ENCODE results near the gene PPME1.

PPME1 gene

GRCh38 chr11:74284466-74284865, 113.4 kb downstream of the PPME1 start:
- Histone ChIP-seq H3K27ac (ENCODE audit: extremely low read depth, low read depth, low read length) (no peak overlapping the region), H3K36me3 (ENCODE audit: control insufficient read depth in 2 of 2, insufficient read depth in 1 of 2, low read length in 2 of 2) (no peaks in the 10 kb centered on the region), H3K4me1 (ENCODE audit: control insufficient read depth, insufficient read depth, low read length) (no peaks in the 10 kb centered on the region), H3K9me3 (ENCODE audit: control insufficient read depth, insufficient read depth, low read depth, low read length) (no peaks in the 10 kb centered on the region), H3K4me3 (ENCODE audit: low read depth, low read length) (no peak overlapping the region)
- ChIA-PET CTCF (interaction anchor here (0.6 kb wide), 1 partner anchor 165 kb away, joined by 3 read pairs; no protein-coding TSS in a partner anchor), POLR2A (no interaction called here)
- TF ChIP-seq ZNF776 (tag by site-specific recombination; IDR thresholded peaks at IDR 0.05; ENCODE audit: borderline replicate concordance), result no peak
- TF ChIP-seq ZBTB20 (tag by site-specific recombination; IDR thresholded peaks at IDR 0.05), result no peak
- no peak for TF ChIP-seq ZNF654 (tag by site-specific recombination; IDR thresholded peaks at IDR 0.05; ENCODE audit: low read depth)
- TF ChIP-seq ZSCAN30 (tag by site-specific recombination; IDR thresholded peaks at IDR 0.05), result no peak
- no peak for TF ChIP-seq GFI1B (tag by site-specific recombination; IDR thresholded peaks at IDR 0.05)
- no peak for TF ChIP-seq ZNF768 (tag by site-specific recombination; IDR thresholded peaks at IDR 0.05)
- no peak for TF ChIP-seq ZNF175 (tag by site-specific recombination; IDR thresholded peaks at IDR 0.05)
- no peak for TF ChIP-seq ZNF571 (tag by site-specific recombination; IDR thresholded peaks at IDR 0.05)
- TF ChIP-seq ZNF837 (tag by site-specific recombination; IDR thresholded peaks at IDR 0.05), result no peak
- TF ChIP-seq HOXD13 (CRISPR knock-in tag; IDR thresholded peaks at IDR 0.05; ENCODE audit: borderline replicate concordance), result no peak
- no peak for TF ChIP-seq PRDM2 (tag by site-specific recombination; IDR thresholded peaks at IDR 0.05; ENCODE audit: borderline replicate concordance)
- TF ChIP-seq ZNF518A (tag by site-specific recombination; conservative IDR thresholded peaks at IDR 0.05; ENCODE audit: low read depth), result no peak
- TF ChIP-seq ZNF660 (tag by site-specific recombination; IDR thresholded peaks at IDR 0.05), result no peak
- no peak for TF ChIP-seq ZNF148 (tag by site-specific recombination; IDR thresholded peaks at IDR 0.05; ENCODE audit: borderline replicate concordance)
- no peak for TF ChIP-seq PRDM10 (tag by site-specific recombination; IDR thresholded peaks at IDR 0.05)
- TF ChIP-seq INSM2 (tag by site-specific recombination; IDR thresholded peaks at IDR 0.05), result no peak
- no peak for TF ChIP-seq ZNF202 (tag by site-specific recombination; IDR thresholded peaks at IDR 0.05; ENCODE audit: borderline replicate concordance)
